GM19023 (cell line): ENCODE measurements around the gene MMP14.

Experiments
- ATAC-seq: cut with Tn5 transposase; IDR thresholded peaks from one replicate; pipeline ENCODE4 v1.9.1; 2021; ENCODE audit warnings: mild to moderate bottlenecking, moderate library complexity; ENCODE audit not compliant: unreplicated experiment

The MMP14 gene

DNA sequence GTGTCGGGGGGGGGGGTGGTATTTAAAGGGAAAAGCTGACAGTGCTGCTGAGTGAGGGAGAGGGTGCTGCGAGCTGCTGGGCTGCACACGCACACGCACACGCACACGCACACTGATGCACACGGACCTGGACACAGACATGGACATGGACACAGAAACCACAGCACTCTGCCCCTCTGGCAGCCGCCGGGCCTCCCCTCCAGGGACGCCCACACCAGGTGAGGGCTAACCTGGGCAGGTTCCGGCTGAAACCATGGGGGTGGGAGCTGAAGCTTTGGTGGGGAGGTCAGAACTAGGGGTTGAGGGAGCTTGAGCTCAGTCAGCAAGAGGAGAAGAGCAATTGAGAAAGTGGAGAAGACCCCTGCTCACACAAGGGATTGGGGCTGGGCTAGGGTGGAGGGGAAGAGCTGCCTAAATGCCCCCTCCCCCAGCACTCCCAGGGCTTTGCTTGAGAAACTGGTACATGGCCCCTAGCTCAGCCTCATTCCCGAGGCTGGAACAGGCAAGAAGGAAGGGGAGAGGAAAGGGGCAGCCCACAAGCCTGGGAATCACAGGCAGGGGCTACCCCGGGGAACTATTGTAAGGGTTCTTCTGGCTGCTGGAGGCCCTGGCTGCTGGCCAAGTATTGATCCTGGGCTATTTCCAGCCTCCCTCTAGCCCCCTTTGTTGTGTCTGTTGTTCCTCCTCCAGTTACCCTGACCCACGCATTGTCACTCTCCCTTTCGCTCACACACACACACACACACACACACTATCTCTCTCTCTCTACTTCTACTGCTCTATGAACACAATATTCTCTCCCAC lies 47.0 kb downstream of the MMP14 start, which contains the start of gene REM2:
Gene REM2, plus strand, starts transcription at position 50 of the 804 bp plus-strand sequence. Its CDS starts 66 bp downstream, at position 116.
- ATAC-seq: no peak

DNA sequence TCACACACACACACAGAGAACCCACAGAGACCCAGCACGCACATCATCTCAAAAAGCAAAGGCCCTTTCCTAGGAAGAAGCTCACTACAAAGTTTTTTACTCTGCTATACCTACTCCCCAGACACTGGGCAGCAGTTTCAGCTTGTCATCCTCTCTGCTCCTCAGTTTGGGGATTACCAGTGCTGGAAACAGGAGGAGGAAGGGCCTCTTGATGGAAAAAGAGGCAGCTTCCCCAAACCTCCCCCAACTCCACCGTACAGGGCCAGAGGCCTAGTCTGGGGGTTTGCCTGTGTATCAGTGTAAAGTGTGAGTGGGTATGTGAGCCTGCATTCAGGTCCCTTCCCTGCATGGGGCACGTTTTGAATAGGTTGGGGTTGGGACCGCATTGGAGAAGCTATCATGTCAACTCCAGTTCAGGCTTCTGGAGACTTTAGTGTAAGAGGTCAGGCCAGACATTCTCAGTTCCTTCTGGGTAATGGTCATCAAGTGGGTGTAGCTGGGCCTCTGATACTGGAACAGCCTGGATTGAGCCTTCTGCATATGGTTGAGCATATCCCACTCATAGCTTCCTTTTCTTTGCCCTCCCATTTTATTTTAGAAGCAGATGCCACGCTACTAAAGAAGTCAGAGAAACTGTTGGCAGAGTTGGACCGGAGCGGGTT lies 47.8 kb downstream of the MMP14 start:
- no peak for ATAC-seq

DNA sequence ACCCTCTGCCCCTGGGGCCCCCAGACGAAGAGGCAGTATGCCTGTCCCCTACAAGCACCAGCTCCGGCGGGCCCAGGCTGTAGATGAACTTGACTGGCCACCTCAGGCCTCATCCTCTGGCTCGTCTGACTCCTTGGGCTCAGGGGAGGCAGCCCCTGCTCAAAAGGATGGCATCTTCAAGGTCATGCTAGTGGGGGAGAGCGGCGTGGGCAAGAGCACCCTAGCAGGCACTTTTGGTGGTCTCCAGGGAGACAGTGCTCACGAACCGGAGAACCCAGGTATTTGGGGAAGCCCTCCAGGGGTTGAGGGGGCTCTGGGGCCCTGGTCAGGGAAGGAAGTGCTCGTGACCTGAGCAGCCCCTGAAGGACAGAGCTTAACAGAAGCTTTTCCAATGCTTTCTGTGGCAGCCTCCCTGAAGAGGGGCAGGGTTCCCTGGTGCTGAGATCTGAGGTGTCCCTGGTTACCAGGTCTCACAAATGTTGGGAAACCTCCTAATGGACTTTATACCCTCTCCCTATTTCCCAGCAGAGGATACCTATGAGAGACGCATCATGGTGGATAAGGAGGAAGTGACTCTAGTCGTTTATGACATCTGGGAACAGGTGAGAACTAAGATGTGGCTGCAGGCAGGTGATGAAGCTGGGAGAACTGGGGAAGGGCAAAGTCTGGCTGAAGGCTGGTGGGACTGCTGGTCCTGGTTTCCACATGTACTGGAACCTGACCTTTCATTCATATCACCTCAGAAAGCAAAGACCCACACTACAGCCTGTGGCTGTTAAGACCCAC lies 48.5 kb downstream of the MMP14 start:
- ATAC-seq: no peak

DNA sequence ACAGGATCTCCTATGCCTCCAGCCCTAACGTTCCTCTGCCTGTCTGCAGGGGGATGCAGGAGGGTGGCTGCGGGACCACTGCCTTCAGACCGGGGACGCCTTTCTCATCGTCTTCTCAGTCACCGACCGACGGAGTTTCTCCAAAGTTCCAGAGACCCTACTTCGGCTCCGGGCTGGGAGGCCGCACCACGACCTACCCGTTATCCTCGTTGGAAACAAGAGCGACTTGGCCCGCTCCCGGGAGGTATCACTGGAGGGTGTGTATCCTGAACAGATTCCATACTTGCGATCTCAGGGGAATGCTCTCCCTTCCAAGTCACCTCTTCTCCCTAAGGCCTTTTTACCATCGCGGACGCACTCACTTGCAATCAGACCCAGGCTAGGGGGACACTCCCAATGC lies 49.6 kb downstream of the MMP14 start:
- ATAC-seq: no peak

DNA sequence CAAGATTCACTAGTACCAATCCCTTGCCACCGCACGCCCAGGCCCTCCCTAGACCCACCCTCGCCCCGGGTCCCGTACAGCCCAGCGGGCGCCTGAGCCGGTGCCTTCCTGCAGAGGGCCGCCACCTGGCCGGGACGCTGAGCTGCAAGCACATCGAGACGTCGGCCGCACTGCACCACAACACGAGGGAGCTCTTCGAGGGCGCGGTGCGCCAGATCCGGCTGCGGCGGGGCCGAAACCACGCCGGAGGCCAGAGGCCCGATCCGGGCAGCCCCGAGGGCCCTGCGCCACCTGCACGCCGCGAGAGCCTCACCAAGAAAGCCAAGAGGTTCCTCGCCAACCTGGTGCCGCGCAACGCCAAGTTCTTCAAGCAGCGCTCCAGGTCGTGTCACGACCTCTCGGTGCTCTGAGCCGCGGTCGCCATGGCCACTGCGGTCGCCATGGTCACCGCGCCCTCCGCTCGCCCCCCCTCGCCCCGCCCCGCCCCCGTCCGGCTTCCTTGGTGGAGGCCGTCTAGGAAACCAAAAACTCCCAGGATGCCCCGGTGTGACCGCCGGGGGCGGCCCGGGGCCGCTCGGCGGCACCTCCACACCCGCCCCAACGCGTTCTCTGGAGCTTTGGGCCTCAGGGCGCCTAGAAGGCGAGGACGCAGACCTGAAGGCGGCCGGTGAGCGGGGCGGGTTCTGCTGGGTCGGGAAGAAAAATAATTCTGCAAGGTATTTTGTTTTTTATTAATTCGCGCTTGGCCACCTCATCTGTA lies 50.3 kb downstream of the MMP14 start:
- ATAC-seq: peak; percentile 55

DNA sequence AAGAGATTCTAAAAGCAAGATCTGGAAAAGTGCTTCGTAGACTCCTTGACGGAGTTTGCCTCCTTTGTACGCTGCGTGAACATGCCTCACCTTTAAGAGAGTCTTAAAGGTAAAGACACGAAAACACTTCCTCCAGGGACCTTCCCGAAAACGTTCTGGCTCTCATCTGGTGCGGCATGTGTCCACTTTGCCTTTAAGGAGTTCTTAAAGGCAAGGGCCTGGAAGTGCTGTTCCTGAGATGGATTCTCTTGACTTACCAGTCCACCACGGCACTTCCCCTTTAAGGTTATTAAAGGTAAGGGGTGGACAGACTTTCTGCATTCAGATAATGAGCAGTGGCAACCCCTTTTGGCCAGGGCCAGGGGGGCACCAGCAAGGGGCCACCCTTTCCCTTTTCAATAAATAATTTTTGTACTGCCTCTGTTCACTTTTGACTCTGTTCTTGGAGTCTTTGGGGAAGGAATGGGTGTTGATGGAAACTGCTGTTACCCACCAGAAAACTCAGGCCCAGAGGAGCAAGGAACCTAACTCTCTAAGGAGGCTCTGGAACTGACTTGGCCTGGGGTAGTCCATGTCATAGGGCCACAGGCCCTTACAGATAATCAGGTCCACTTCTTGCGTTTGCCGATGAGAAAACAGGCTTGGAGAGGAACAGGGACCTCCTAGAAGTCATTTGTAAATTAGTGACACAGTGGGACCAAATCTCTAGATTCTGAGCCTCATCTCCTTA lies 51.0 kb downstream of the MMP14 start:
- ATAC-seq: peak; percentile 39

DNA sequence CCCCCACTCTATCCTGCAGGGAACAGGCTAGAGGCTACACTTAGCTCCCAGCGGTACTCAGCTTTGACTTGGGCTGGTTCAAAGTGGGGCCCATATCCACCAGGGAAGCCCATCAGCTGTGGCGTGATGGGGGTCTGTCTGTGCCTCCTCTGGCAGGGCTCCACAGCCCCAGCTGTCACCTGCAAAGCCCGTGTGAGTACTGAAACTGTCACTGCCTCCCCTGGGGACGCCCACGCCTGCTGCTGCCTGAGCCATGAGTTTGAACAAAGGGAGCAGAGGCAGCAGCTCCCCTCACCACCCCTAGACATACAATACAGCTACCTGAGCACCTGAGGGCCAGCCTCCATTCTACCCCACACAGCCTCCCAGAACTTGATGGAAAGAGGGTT lies 51.6 kb downstream of the MMP14 start:
- peak; percentile 45 for ATAC-seq

DNA sequence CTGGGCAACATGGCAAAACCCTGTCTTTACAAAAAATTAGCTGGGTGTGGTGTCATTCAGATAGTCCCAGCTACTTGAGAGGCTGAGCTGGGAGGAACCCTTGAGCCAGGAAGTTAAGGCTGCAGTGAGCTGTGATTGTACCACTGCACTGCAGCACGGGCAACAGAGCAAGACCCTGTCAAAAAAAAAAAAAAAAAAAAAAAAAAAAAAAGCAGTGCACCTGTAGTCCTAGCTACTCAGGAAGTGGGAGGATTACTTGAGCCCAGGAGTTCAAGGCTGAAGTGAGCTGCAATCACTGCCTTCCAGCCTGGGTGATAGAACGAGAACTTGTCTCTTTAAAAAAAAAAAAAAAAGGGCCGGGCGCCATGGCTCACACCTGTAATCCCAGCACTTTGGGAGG lies 52.3 kb downstream of the MMP14 start:
- no peak for ATAC-seq

DNA sequence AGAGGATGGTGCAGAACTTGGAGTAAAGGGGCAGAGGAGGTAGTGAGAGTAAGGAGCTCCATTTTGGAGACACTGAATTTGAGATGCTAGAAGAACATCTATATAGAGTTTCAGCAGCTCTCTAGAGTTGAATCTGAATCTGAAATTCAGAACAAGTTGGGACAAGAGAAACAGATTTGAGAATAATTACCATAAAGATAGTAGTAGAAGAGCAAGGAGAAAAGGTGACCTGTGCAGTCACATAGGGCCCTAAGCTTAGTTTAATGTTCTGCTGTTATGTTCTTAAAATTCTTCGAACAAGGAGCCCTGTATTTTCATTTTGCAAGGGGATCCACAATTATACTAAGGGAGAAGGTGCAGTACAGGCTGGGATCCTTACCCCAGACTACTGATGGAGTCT lies 54.0 kb downstream of the MMP14 start:
- no peak for ATAC-seq

DNA sequence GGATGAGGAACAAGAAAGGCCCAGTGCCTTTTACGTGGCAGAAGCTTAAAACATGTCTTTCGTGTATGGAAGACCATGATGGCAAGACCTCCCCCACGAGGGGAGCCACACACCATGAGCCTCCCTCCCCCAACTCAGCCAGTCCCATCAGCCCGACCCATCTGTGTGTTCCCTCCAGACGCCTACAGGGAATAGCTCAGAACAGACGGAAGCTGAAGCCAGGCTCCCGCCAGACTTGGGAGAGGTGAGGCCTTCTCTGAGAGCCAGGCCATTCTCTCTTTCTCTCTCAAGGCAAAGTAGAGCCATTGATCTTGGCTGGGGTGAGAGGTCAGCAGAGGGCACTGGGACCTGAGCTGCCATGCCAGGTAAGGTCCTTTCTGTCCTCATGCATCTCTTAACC lies 56.1 kb downstream of the MMP14 start:
- ATAC-seq: no peak

DNA sequence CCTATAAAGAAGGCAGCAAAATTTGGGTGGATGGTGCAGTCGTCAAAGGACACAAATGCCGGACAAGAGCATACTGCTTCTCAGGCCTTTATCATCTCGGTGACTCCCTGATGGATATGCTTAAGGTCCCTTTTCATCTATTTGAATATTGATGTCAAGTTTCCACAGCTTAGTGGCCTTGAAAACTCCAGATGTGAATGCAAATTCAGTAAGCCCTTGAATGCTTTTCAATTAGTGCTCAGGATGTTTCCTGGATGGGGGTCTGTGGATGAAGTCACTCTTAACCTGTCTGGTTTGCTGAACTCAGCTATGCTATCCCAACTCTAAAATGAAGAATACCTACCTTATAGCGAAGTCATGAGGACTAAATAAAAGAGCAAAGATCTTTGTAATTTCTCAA lies 57.3 kb downstream of the MMP14 start:
- ATAC-seq: no peak

DNA sequence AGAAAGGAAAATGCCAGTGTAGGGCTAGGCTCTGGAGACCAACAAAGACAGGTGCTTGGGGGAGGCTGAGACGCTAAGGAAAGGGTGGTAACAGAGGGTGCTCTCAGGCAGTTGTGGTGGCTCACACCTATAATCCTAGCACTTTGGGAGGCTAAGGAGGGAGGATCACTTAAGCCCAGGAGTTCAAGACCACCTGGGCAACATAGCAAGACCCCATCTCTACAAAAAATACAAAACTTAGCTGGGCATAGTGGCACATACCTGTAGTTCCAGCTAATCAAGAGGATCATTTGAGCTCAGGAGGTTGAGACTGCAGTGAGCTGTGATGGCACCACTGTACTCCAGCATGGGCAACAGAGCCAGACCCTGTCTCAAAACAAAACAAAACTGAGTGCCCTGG lies 59.0 kb downstream of the MMP14 start:
- ATAC-seq: no peak

DNA sequence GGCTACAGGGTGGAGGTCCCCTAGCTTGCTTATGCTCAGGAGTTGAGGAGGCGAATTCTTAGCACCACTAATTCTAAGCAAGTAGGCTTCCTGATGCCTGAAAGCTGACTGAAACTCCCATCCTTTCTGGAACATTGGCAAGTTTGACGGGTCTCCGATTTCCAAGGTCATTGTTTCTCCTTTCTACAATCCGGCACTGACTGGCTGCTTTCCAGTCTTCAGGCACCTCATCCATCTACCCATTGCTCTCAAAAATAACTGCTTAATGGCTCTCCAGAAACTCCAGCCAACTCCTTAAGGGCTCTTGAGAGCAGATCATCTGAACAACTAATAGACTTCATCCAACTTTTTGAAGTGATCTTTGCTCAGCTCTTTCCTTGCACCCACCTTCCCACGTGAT lies 60.0 kb downstream of the MMP14 start:
- no peak for ATAC-seq

DNA sequence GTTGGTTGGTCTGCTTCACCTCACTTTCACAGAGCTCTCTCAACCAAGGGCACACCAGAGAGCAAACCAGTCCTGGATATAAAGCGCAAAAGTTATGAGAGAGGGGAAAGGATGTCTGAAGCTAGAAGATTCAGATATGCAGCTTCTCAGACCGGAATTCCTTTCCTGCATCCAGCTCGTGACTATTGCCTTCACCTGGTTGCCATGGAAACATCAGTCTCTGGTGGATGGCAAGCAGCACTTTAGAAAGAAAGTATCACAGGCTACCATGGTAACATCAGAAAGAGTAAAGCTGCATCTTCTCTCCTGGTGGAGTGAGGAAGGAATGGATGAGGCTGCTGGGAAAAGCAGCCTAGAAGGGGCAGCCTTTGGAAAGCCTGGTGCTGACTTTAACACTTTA lies 60.4 kb downstream of the MMP14 start:
- no peak for ATAC-seq

DNA sequence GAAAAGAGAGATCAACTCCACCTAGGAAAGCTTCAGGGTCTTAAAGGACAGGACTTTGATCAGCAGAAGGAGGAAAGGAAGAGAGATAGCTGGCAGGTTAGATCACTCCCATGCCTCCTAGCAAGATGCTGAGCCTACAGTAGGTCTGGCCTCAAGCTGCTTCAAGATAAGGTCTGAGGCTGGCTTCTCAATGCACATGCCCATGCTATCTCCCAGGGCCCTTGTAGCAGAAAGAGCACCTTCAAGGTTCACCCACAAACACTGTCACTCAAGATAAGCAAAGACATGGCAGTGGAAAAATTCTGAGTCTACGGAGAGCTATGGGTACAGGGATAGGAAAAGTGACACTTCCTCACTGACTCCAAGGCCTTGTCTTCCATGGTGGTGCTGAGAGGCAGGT lies 61.0 kb downstream of the MMP14 start:
- no peak for ATAC-seq
